OCI-LY3 (cell line): ENCODE data around the gene UNC13C.

ENCODE experiments used
- CTCF ChIP-seq: fragments of 200-600, 300-600 bp; sonication (generic); IDR thresholded peaks from 2 replicates; pipeline ENCODE4 v1.5.1; 2014; ENCODE audit warnings: antibody characterized with exemption, low read length, low read depth
- EZH2phosphoT487 ChIP-seq: fragments of 200-600 bp; shearing (Covaris generic); IDR thresholded peaks from 2 replicates; pipeline ENCODE4 v1.6.1; 2018; ENCODE audit warnings: antibody characterized with exemption, mixed run types, low read depth

DNA sequence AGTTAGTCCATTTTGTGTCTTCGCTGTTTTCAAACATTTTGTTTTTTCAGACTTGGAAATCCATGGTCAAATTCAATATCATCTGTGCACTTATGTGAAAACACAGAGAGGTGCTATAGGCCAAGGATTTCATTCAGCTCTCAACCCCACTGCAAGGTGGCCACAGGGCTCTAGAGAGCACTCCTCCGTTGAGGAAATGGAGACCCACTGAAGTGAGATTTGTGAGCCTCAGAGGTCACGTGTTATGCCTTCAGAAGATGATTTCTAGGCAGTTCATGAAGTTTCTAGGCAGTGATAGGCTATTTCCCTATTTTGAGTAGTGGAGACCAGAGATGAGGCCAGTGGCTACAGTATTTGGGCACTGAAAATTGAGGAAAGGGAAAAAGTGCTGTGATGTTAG is 88.2 kb downstream of the UNC13C start:
- TF ChIP-seq CTCF (no peak; the same call in 1 of the 2 replicates), EZH2phosphoT487 (no peak)
